Spleen (tissue), 11 donors: ENCODE measurements around the gene KCNS1. TPM values are rescaled to one million over a fixed set of nuclear protein-coding genes. Genes with fewer than 3 reads are reported as not detected.

Experiments used
- DNase-seq: peaks from one replicate; pipeline ENCODE4 v3.0.0-alpha.2; 2020
- H3K27ac ChIP-seq, 8 donors: fragments of 200-600 bp; sonication (generic) in 7 of 8; 1 replicate in 4 of 8; 2 replicates in 4 of 8; pipeline versions ENCODE4 v1.5.0 to v1.8.0; 2016 to 2021; ENCODE audit warnings: inconsistent platforms in 4 of 8, mild to moderate bottlenecking in 4 of 8, moderate library complexity in 1 of 8
- H3K27me3 ChIP-seq, 7 donors: fragments of 200-600 bp; sonication (generic) in 6 of 7; replicated peaks in 1 of 7; 1 replicate in 4 of 7; 2 replicates in 3 of 7; pipeline versions ENCODE4 v1.5.0 to v1.8.0; 2016 to 2021; ENCODE audit warnings: inconsistent platforms in 3 of 7, mild to moderate bottlenecking in 1 of 7
- H3K36me3 ChIP-seq, 6 donors: fragments of 200-600 bp; sonication (generic) in 5 of 6; 1 replicate in 4 of 6; 2 replicates in 2 of 6; pipeline versions ENCODE4 v1.5.0 to v1.8.0; 2016 to 2021; ENCODE audit warnings: inconsistent platforms in 2 of 6
- H3K4me1 ChIP-seq, 6 donors: fragments of 200-600 bp; sonication (generic) in 5 of 6; 1 replicate in 3 of 6; 2 replicates in 3 of 6; pipeline versions ENCODE4 v1.5.0 to v1.8.0; 2016 to 2021; ENCODE audit warnings: inconsistent platforms in 3 of 6
- H3K4me3 ChIP-seq, 8 donors: fragments of 200-600 bp; sonication (generic) in 7 of 8; 1 replicate in 4 of 8; 2 replicates in 4 of 8; pipeline versions ENCODE4 v1.5.0 to v1.8.0; 2016 to 2021; ENCODE audit warnings: inconsistent platforms in 4 of 8, mild to moderate bottlenecking in 4 of 8, moderate library complexity in 2 of 8
- H3K9me3 ChIP-seq, 8 donors: fragments of 200-600 bp; sonication (generic) in 7 of 8; 1 replicate in 4 of 8; 2 replicates in 4 of 8; pipeline versions ENCODE4 v1.5.0 to v1.8.0; 2016 to 2021; ENCODE audit warnings: inconsistent platforms in 4 of 8
- CTCF ChIP-seq, 11 experiments: fragments of 200-600 bp in 7 of 11; fragments of 450-650 bp in 4 of 11; sonication (generic) in 4 of 11; IDR thresholded peaks in 8 of 11; conservative IDR thresholded peaks in 3 of 11; 1 replicate in 7 of 11; 2 replicates in 4 of 11; pipeline versions ENCODE4 v1.4.0 to v1.8.0; 2016 to 2021; ENCODE audit warnings: antibody characterized with exemption in 11 of 11, inconsistent platforms in 4 of 11, mild to moderate bottlenecking in 1 of 11
- POLR2A ChIP-seq, 3 donors: fragments of 450-650 bp; IDR thresholded peaks; one replicate each; pipeline ENCODE4 v1.5.1; 2017; ENCODE audit warnings: antibody characterized with exemption in 3 of 3, mild to moderate bottlenecking in 1 of 3
- POLR2AphosphoS5 ChIP-seq, 3 donors: sonication (generic); formaldehyde crosslinking; IDR thresholded peaks; one replicate each; pipeline ENCODE4 v1.5.1; 2017; ENCODE audit warnings: antibody characterized with exemption in 3 of 3
- WGBS, 5 donors: extraction: QIAGEN DNeasy Blood & Tissue Kit in 3 of 5; methylation state at CpG; one replicate each; pipeline versions ENCODE4 v1.1.5 to v1.1.7; 2013 to 2018; 5-methylcytosine and 5-hydroxymethylcytosine counted together
- intact Hi-C: fragments of 100-400 bp; cut with DNase I; formaldehyde crosslinking; loops from one replicate; pipeline ENCODE4 v1.15.0; 2023; ENCODE audit warnings: low total_unique reads
- polyA plus RNA-seq, 3 donors: library from polyadenylated mRNA; stranded (reverse); fragments of 200-250 nt; gene quantifications; one replicate each; pipeline ENCODE4 v1.2.1, GENCODE V29; 2013
- total RNA-seq, 7 donors: library from RNA; depleted of rRNA in 3 of 7; stranded (reverse); fragments of >200 nt in 3 of 7; fragmentation: NEBNext Ultra II Directional in 4 of 7; extraction: Animal tissue kit (Norgen Biotek cat#: 25700) in 4 of 7; gene quantifications; one replicate each; pipeline versions ENCODE4 v1.1.0 to v1.2.1, GENCODE V29; 2016 to 2021
- donor health status: healthy with polysubstance abuse.
- donor health status: DM: no; HTN: no; CAD: no; lungs with moderate emphysema.
- donor health status: DM: no; HTN: no; CAD: no.
- donor health status: Bipolar disorder and iron deficiency.
- donor health status: healthy.
- donor health status: DM: no; HTN: no; CAD: no.
- donor health status: DM: yes; HTN: yes; CAD: no.

Gene KCNS1
- total and polyA plus RNA-seq, 10 donors, result 0.05 to 0.06 TPM; not detected in 8

GRCh38 chr20:45042978-45043377, 57.9 kb downstream of the KCNS1 start:
- Histone ChIP-seq H3K27ac (no peak overlapping the region), H3K9me3 (no peaks in the 10 kb centered on the region), H3K27me3 (no peaks in the 10 kb centered on the region), H3K4me3 (no peak overlapping the region), H3K4me1 (peaks cover 0 to 87% (median 58%) of the 10 kb centered on the region in 6 donors), H3K36me3 (peaks cover 0 to 53% (median 7%) of the 10 kb centered on the region in 6 donors)
- intact Hi-C loops, result no loop called here
- WGBS, 5 donors, result 92 to 97% (median 97%) methylated on average over 1 of the region's 1 CpG
- TF ChIP-seq POLR2AphosphoS5 (IDR thresholded peaks at IDR 0.05) (no peak), POLR2A (IDR thresholded peaks at IDR 0.05) (no peak), CTCF (IDR thresholded peaks at IDR 0.05 in 8 of 11, conservative IDR thresholded peaks at IDR 0.05 in 3 of 11) (no peak)
- no peak for DNase-seq

Other genes starting within 250 kb of the KCNS1 start
- gene YWHAB, start 215.4 kb downstream of the KCNS1 start, total RNA-seq, result 100 to 1,000 TPM; 147 to 237 (median 210) TPM
- 100 to 1,000 TPM in 1 of 3 donors, 10 to 100 TPM in 2; 85.8 to 107 (median 96.7) TPM for gene YWHAB, start 215.4 kb downstream of the KCNS1 start, polyA plus RNA-seq
- 10 to 100 TPM; 27.0 to 51.6 (median 34.2) TPM for gene PABPC1L, start 191.1 kb downstream of the KCNS1 start, total RNA-seq
- gene PABPC1L, start 191.1 kb downstream of the KCNS1 start, polyA plus RNA-seq, result 10 to 100 TPM; 31.9 to 61.4 (median 32.8) TPM
- gene TOMM34, start 140.7 kb downstream of the KCNS1 start, total RNA-seq, result 10 to 100 TPM; 11.6 to 18.0 (median 15.5) TPM
- 10 to 100 TPM; 13.6 to 19.4 (median 18.4) TPM for gene TOMM34, start 140.7 kb downstream of the KCNS1 start, polyA plus RNA-seq
- 100 to 1,000 TPM; 115 to 241 (median 130) TPM for gene STK4, start 134.6 kb downstream of the KCNS1 start, total RNA-seq
- gene STK4, start 134.6 kb downstream of the KCNS1 start, polyA plus RNA-seq, result 10 to 100 TPM; 19.0 to 26.5 (median 19.7) TPM
- not detected for gene WFDC5, start 14.0 kb upstream of the KCNS1 start, total RNA-seq
- gene WFDC5, start 14.0 kb upstream of the KCNS1 start, polyA plus RNA-seq, result not detected
- not detected for gene WFDC12, start 23.3 kb upstream of the KCNS1 start, total RNA-seq
- not detected for gene WFDC12, start 23.3 kb upstream of the KCNS1 start, polyA plus RNA-seq
- gene PI3, start 73.8 kb upstream of the KCNS1 start, total RNA-seq, result 10 to 100 TPM in 2 of 7 donors, 1 to 10 TPM in 3, not detected in 2; 1.8 to 22.8 (median 3.5) TPM
- 1 to 10 TPM in 2 of 3 donors, not detected in 1; 1.7 TPM for gene PI3, start 73.8 kb upstream of the KCNS1 start, polyA plus RNA-seq
- under 1 TPM in 1 of 7 donors, not detected in 6; 0.72 TPM for gene SEMG1, start 105.9 kb upstream of the KCNS1 start, total RNA-seq
- gene SEMG1, start 105.9 kb upstream of the KCNS1 start, polyA plus RNA-seq, result not detected
- gene SEMG2, start 120.2 kb upstream of the KCNS1 start, total RNA-seq, result not detected
- not detected for gene SEMG2, start 120.2 kb upstream of the KCNS1 start, polyA plus RNA-seq
- gene SLPI, start 153.4 kb upstream of the KCNS1 start, total RNA-seq, result 10 to 100 TPM in 3 of 7 donors, 1 to 10 TPM in 4; 2.9 to 26.9 (median 9.0) TPM
- gene SLPI, start 153.4 kb upstream of the KCNS1 start, polyA plus RNA-seq, result 10 to 100 TPM in 1 of 3 donors, 1 to 10 TPM in 2; 5.1 to 11.9 (median 8.4) TPM
- not detected for gene RBPJL, start 205.7 kb upstream of the KCNS1 start, total RNA-seq
- gene RBPJL, start 205.7 kb upstream of the KCNS1 start, polyA plus RNA-seq, result under 1 TPM in 2 of 3 donors, not detected in 1; 0.05 to 0.09 TPM
- gene MATN4, start 207.2 kb upstream of the KCNS1 start, total RNA-seq, result not detected
- under 1 TPM in 2 of 3 donors, not detected in 1; 0.19 to 0.52 TPM for gene MATN4, start 207.2 kb upstream of the KCNS1 start, polyA plus RNA-seq
- 10 to 100 TPM; 27.2 to 56.1 (median 39.7) TPM for gene SDC4, start 247.3 kb upstream of the KCNS1 start, total RNA-seq
- gene SDC4, start 247.3 kb upstream of the KCNS1 start, polyA plus RNA-seq, result 10 to 100 TPM; 10.4 to 21.0 (median 15.5) TPM